ENCODE measurements around the gene TM4SF5.

TM4SF5 gene, protein sequence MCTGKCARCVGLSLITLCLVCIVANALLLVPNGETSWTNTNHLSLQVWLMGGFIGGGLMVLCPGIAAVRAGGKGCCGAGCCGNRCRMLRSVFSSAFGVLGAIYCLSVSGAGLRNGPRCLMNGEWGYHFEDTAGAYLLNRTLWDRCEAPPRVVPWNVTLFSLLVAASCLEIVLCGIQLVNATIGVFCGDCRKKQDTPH

DNA sequence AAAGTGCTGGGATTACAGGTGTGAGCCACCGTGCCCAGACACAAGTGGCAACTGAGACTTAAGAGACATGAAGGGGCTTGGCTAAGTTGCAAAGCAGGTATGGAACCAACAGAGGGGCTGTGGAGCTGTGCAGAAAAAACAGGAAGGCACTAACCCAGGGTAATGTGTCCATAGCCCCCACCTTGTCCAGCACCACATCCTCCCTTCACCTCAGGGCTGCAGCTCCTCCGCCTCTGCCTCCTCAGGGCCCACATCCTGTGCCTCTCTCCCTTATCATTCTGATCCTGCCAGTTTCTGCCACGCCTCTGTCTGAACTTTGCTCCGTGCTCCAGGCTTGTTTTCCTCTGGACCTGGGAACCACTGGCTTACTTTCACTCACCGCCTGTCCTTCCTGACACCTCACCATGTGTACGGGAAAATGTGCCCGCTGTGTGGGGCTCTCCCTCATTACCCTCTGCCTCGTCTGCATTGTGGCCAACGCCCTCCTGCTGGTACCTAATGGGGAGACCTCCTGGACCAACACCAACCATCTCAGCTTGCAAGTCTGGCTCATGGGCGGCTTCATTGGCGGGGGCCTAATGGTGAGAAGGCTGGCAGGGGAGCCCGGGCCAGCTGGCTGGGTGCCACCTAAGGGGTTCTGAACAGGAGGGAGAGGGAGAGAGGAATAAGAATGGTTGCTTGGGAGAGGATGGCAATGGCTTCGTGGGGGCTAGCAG lies at the start of gene TM4SF5:
Gene TM4SF5, plus strand, starts transcription at position 368 of the 716 bp plus-strand sequence. Its CDS starts 37 bp downstream, at position 405.
- DNase-seq (ENCODE audit: low read depth, low spot score), result no peak
- H3K4me3 ChIP-seq (ENCODE audit: low read depth, low read length), result no peak within 1 kb of the TSS
- in situ Hi-C loops (cut with HindIII; ENCODE audit: low sequenced_read_pairs), result no loop called here
- TF ChIP-seq CTCF (IDR thresholded peaks at IDR 0.05; ENCODE audit: low read depth, low read length), result no peak

- no peak for TF ChIP-seq CTCF (IDR thresholded peaks at IDR 0.05; ENCODE audit: low read depth, low read length)
- H3K4me3 ChIP-seq (ENCODE audit: low read depth, low read length), result no peak overlapping the region
- DNase-seq (ENCODE audit: low read depth, low spot score), result no peak
- in situ Hi-C loops (cut with HindIII; ENCODE audit: low sequenced_read_pairs), result no loop called here
Observed at GRCh38 chr17:4722678-4723240, 48.9 kb upstream of the TM4SF5 start.

- H3K4me3 ChIP-seq (ENCODE audit: low read depth, low read length), result no peak overlapping the region
- in situ Hi-C loops (cut with HindIII; ENCODE audit: low sequenced_read_pairs), result no loop called here
- no peak for DNase-seq (ENCODE audit: low read depth, low spot score)
- TF ChIP-seq CTCF (IDR thresholded peaks at IDR 0.05; ENCODE audit: low read depth, low read length), result no peak
Observed at GRCh38 chr17:4724650-4725049, 47.0 kb upstream of the TM4SF5 start.

- DNase-seq (ENCODE audit: low read depth, low spot score), result no peak
- no peak overlapping the region for H3K4me3 ChIP-seq (ENCODE audit: low read depth, low read length)
- in situ Hi-C loops (cut with HindIII; ENCODE audit: low sequenced_read_pairs), result no loop called here
- no peak for TF ChIP-seq CTCF (IDR thresholded peaks at IDR 0.05; ENCODE audit: low read depth, low read length)
Observed at GRCh38 chr17:4725646-4726310, 45.9 kb upstream of the TM4SF5 start.

DNA sequence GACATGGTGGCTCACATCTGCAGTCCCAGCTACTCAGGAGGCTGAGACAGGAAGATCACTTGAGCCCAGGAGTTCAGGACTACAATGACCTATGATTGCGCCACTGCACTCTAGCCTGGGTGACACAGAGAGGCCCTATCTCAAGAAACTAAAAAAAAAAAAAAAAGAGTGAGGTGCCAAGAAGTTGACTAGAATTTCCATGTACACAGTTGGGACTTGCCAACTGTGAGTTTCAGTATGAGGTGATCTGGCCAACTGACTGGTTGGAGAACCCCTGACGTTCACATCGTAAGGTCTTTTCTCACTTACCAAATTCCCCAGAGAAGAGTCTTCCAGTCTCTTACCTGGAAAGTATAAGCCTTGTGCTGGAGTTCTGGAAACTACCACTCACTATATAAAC lies 43.6 kb upstream of the TM4SF5 start:
- no peak for DNase-seq (ENCODE audit: low read depth, low spot score)
- H3K4me3 ChIP-seq (ENCODE audit: low read depth, low read length), result no peak overlapping the region
- in situ Hi-C loops (cut with HindIII; ENCODE audit: low sequenced_read_pairs), result no loop called here
- no peak for TF ChIP-seq CTCF (IDR thresholded peaks at IDR 0.05; ENCODE audit: low read depth, low read length)

DNA sequence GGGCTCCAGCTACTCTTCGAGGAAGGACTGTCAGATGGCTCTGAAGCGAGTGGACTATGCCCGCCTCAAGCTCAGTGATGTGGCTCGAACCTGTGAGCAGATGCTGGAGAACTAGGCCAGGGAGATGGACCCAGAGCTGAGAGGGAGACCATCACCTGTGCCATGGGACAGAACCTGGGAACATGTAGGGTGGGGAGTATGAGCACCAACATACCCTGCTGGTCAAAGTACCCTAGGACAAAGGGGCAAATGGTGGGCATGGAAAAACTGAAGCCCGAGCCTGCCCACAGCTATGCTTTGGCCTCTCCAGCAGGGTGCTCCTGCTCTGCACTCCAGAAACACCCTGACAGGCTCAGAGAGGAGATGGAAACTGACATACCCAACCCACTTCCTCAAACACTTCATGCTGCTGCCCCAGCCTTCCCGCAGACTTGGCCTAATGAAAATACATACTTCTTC lies 38.6 kb upstream of the TM4SF5 start:
- H3K4me3 ChIP-seq (ENCODE audit: low read depth, low read length), result no peak overlapping the region
- peak; percentile 18 for TF ChIP-seq CTCF (IDR thresholded peaks at IDR 0.05; ENCODE audit: low read depth, low read length)
- no peak for DNase-seq (ENCODE audit: low read depth, low spot score)
- in situ Hi-C loops (cut with HindIII; ENCODE audit: low sequenced_read_pairs), result no loop called here

Data from astrocyte of the spinal cord (primary cell).